Measurements from ENCODE around the gene C16orf96.

- TF ChIP-seq POLR2A (IDR thresholded peaks at IDR 0.05) (no peak), CTCF (IDR thresholded peaks at IDR 0.05) (no peak)
Measured at GRCh38 chr16:4609200-4610010, 53.3 kb downstream of the C16orf96 start.

All from body of pancreas (tissue), 4 donors.